Neural cell (in vitro differentiated cells): ENCODE data around the gene PIBF1. TPM values are rescaled to one million over a fixed set of nuclear protein-coding genes. Genes with fewer than 3 reads are reported as not detected.

Experiments
- H2AFZ ChIP-seq: fragments of 200-600, 300-800 bp; sonication (generic), shearing (Covaris generic); 2 replicates; pipeline ENCODE4 v1.6.0; 2014; ENCODE audit warnings: low read depth, mild to moderate bottlenecking, antibody characterized with exemption, low read length, moderate library complexity
- H3F3A ChIP-seq: fragments of 200-600 bp; shearing (Covaris generic); 2 replicates; pipeline ENCODE4 v1.6.1; 2016; ENCODE audit warnings: mild to moderate bottlenecking, moderate library complexity, mixed read lengths, antibody characterized with exemption, low read length; ENCODE audit not compliant: insufficient read depth, poor library complexity, severe bottlenecking
- H3K27ac ChIP-seq: fragments of 200-600, 300-800 bp; sonication (generic), shearing (Covaris generic); 2 replicates; pipeline ENCODE4 v1.5.1; 2014; ENCODE audit warnings: mild to moderate bottlenecking, low read length, moderate library complexity
- H3K27me3 ChIP-seq: fragments of 300-800, 200-600 bp; sonication (generic), shearing (Covaris generic); 2 replicates; pipeline ENCODE4 v1.6.0; 2014; ENCODE audit warnings: mild to moderate bottlenecking, low read depth, low read length, moderate library complexity; ENCODE audit not compliant: insufficient read depth
- H3K36me3 ChIP-seq: fragments of 300-800, 200-600 bp; sonication (generic), shearing (Covaris generic); 2 replicates; pipeline ENCODE4 v1.5.1; 2014; ENCODE audit warnings: mild to moderate bottlenecking, antibody characterized with exemption, low read length, moderate library complexity; ENCODE audit not compliant: insufficient read depth
- H3K4me2 ChIP-seq: fragments of 300-800, 200-600 bp; sonication (generic), shearing (Covaris generic); 2 replicates; pipeline ENCODE4 v1.6.0; 2014; ENCODE audit warnings: mild to moderate bottlenecking, low read length
- H3K4me3 ChIP-seq: fragments of 300-800, 200-600 bp; sonication (generic), shearing (Covaris generic); 2 replicates; pipeline ENCODE4 v1.5.1; 2014; ENCODE audit warnings: mild to moderate bottlenecking, low read length, moderate library complexity
- H3K79me2 ChIP-seq: fragments of 200-600 bp; shearing (Covaris generic); replicated peaks from 2 replicates; pipeline ENCODE4 v1.6.0; 2014; ENCODE audit warnings: mild to moderate bottlenecking, low read length, moderate library complexity; ENCODE audit not compliant: insufficient read depth
- H3K9ac ChIP-seq: fragments of 300-800, 200-600 bp; sonication (generic), shearing (Covaris generic); 2 replicates; pipeline ENCODE4 v1.6.1; 2016; ENCODE audit warnings: mild to moderate bottlenecking, low read length, mixed read lengths
- H3K9me2 ChIP-seq: fragments of 200-600 bp; shearing (Covaris generic); 2 replicates; pipeline ENCODE4 v1.6.1; 2016; ENCODE audit warnings: mild to moderate bottlenecking, low read length, mixed read lengths; ENCODE audit not compliant: insufficient read depth
- H3K9me3 ChIP-seq: fragments of 200-600, 300-800 bp; sonication (generic), shearing (Covaris generic); 2 replicates; pipeline ENCODE4 v1.6.1; 2016; ENCODE audit warnings: mild to moderate bottlenecking, mixed run types, low read length, moderate library complexity, mixed read lengths
- H4K20me1 ChIP-seq: fragments of 200-600 bp; shearing (Covaris generic); 2 replicates; pipeline ENCODE4 v1.6.1; 2016; ENCODE audit warnings: mild to moderate bottlenecking, mixed run types; ENCODE audit not compliant: insufficient read depth
- EP300 ChIP-seq: fragments of 450-650 bp; conservative IDR thresholded peaks from 2 replicates; pipeline ENCODE4 v1.6.1; 2014; ENCODE audit warnings: antibody characterized with exemption, mild to moderate bottlenecking, moderate library complexity; ENCODE audit not compliant: poor library complexity, severe bottlenecking
- EZH2 ChIP-seq: fragments of 200-600, 300-800 bp; shearing (Covaris generic), sonication (generic); IDR thresholded peaks from 2 replicates; pipeline ENCODE4 v1.6.1; 2014; ENCODE audit warnings: antibody characterized with exemption, low read length, borderline replicate concordance, mild to moderate bottlenecking; ENCODE audit not compliant: insufficient read depth, poor library complexity, severe bottlenecking
- MXI1 ChIP-seq: fragments of 450-650 bp; conservative IDR thresholded peaks from 2 replicates; pipeline ENCODE4 v1.6.1; 2014; ENCODE audit warnings: antibody characterized with exemption, mild to moderate bottlenecking; ENCODE audit not compliant: poor library complexity, severe bottlenecking
- POLR2AphosphoS5 ChIP-seq: IDR thresholded peaks from 2 replicates; pipeline ENCODE4 v1.6.1; 2012
- RAD21 ChIP-seq: fragments of 450-650 bp; conservative IDR thresholded peaks from 2 replicates; pipeline ENCODE4 v1.6.1; 2014; ENCODE audit warnings: antibody characterized with exemption, mild to moderate bottlenecking, moderate library complexity
- SMC3 ChIP-seq: fragments of 450-650 bp; conservative IDR thresholded peaks from 2 replicates; pipeline ENCODE4 v1.6.1; 2014; ENCODE audit warnings: antibody characterized with exemption, mild to moderate bottlenecking, moderate library complexity; ENCODE audit not compliant: poor library complexity
- TAF1 ChIP-seq: IDR thresholded peaks from 2 replicates; pipeline ENCODE4 v1.6.1; 2012; ENCODE audit warnings: low read depth
- polyA plus RNA-seq: library from polyadenylated mRNA; depleted of rRNA; stranded (reverse); fragments of >200 nt; gene quantifications from 2 replicates; pipeline ENCODE4 v1.2.3, GENCODE V29; 2014
- TF ChIP-seq, protein P1 (sequence below): fragments of 450-650 bp; IDR thresholded peaks from 2 replicates; pipeline ENCODE4 v1.5.1; 2014; ENCODE audit warnings: antibody characterized with exemption, mild to moderate bottlenecking, moderate library complexity; ENCODE audit not compliant: poor library complexity, severe bottlenecking
- TF ChIP-seq, protein P2 (sequence below): IDR thresholded peaks from 2 replicates; pipeline ENCODE4 v1.6.1; 2012; ENCODE audit warnings: borderline replicate concordance

The PIBF1 gene
- polyA plus RNA-seq, 1 donor from 2014 or later = 42.4 TPM

GRCh38 chr13:72875233-72875632 lies 93.3 kb downstream of the PIBF1 start:
- Histone ChIP-seq H3K4me2 (no peak overlapping the region), H4K20me1 (no peaks in the 10 kb centered on the region), H3K9ac (no peak overlapping the region), H3K4me3 (no peak overlapping the region), H2AFZ (no peak overlapping the region), H3K9me2 (no peaks in the 10 kb centered on the region), H3F3A (no peaks in the 10 kb centered on the region), H3K79me2 (no peaks in the 10 kb centered on the region), H3K36me3 (no peaks in the 10 kb centered on the region), H3K9me3 (no peaks in the 10 kb centered on the region), H3K27ac (no peak overlapping the region), H3K27me3 (no peaks in the 10 kb centered on the region)
- TF ChIP-seq, protein P1, sequence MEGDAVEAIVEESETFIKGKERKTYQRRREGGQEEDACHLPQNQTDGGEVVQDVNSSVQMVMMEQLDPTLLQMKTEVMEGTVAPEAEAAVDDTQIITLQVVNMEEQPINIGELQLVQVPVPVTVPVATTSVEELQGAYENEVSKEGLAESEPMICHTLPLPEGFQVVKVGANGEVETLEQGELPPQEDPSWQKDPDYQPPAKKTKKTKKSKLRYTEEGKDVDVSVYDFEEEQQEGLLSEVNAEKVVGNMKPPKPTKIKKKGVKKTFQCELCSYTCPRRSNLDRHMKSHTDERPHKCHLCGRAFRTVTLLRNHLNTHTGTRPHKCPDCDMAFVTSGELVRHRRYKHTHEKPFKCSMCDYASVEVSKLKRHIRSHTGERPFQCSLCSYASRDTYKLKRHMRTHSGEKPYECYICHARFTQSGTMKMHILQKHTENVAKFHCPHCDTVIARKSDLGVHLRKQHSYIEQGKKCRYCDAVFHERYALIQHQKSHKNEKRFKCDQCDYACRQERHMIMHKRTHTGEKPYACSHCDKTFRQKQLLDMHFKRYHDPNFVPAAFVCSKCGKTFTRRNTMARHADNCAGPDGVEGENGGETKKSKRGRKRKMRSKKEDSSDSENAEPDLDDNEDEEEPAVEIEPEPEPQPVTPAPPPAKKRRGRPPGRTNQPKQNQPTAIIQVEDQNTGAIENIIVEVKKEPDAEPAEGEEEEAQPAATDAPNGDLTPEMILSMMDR = no peak
- TF ChIP-seq POLR2AphosphoS5 (no peak), SMC3 (no peak), MXI1 (no peak), EP300 (no peak), TAF1 (no peak), RAD21 (no peak), EZH2 (no peak)
- TF ChIP-seq, protein P2, sequence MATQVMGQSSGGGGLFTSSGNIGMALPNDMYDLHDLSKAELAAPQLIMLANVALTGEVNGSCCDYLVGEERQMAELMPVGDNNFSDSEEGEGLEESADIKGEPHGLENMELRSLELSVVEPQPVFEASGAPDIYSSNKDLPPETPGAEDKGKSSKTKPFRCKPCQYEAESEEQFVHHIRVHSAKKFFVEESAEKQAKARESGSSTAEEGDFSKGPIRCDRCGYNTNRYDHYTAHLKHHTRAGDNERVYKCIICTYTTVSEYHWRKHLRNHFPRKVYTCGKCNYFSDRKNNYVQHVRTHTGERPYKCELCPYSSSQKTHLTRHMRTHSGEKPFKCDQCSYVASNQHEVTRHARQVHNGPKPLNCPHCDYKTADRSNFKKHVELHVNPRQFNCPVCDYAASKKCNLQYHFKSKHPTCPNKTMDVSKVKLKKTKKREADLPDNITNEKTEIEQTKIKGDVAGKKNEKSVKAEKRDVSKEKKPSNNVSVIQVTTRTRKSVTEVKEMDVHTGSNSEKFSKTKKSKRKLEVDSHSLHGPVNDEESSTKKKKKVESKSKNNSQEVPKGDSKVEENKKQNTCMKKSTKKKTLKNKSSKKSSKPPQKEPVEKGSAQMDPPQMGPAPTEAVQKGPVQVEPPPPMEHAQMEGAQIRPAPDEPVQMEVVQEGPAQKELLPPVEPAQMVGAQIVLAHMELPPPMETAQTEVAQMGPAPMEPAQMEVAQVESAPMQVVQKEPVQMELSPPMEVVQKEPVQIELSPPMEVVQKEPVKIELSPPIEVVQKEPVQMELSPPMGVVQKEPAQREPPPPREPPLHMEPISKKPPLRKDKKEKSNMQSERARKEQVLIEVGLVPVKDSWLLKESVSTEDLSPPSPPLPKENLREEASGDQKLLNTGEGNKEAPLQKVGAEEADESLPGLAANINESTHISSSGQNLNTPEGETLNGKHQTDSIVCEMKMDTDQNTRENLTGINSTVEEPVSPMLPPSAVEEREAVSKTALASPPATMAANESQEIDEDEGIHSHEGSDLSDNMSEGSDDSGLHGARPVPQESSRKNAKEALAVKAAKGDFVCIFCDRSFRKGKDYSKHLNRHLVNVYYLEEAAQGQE = no peak

GRCh38 chr13:72884101-72884500 lies 102.2 kb downstream of the PIBF1 start:
- H3K9me2 ChIP-seq = no peaks in the 10 kb centered on the region
- no peak overlapping the region for H3K4me2 ChIP-seq
- no peaks in the 10 kb centered on the region for H3K36me3 ChIP-seq
- no peaks in the 10 kb centered on the region for H3F3A ChIP-seq
- no peaks in the 10 kb centered on the region for H3K79me2 ChIP-seq
- H3K9ac ChIP-seq = no peak overlapping the region
- no peaks in the 10 kb centered on the region for H4K20me1 ChIP-seq
- TF ChIP-seq, protein P2 = no peak
- TF ChIP-seq RAD21 (no peak), POLR2AphosphoS5 (no peak), EZH2 (no peak), MXI1 (no peak), EP300 (no peak), SMC3 (no peak), TAF1 (no peak)
- TF ChIP-seq, protein P1 = no peak
- no peak overlapping the region for H3K27ac ChIP-seq
- no peaks in the 10 kb centered on the region for H3K9me3 ChIP-seq
- H3K27me3 ChIP-seq = no peaks in the 10 kb centered on the region
- H3K4me3 ChIP-seq = no peak overlapping the region
- H2AFZ ChIP-seq = no peak overlapping the region
